K562 (cell line): ENCODE data around the gene SLC35G6.

Experiments used
- CTCF ChIP-seq, 3 experiments: IDR thresholded peaks in 2 of 3; conservative IDR thresholded peaks in 1 of 3; 2 replicates each; pipeline ENCODE4 v1.5.1; 2011 to 2012; ENCODE audit warnings: low read length in 3 of 3, mild to moderate bottlenecking in 3 of 3, control low read depth in 2 of 3, improper control_type of control experiment in 1 of 3, inconsistent platforms in 1 of 3, low read depth in 1 of 3, mixed read lengths in 1 of 3, moderate library complexity in 1 of 3; ENCODE audit not compliant: insufficient read depth in 2 of 3
- JUN ChIP-seq, 2 experiments: sonication (generic) in 1 of 2; formaldehyde crosslinking in 1 of 2; IDR thresholded peaks; 2 replicates each; pipeline versions ENCODE4 v1.6.1 to v1.8.0; 2012 to 2022; ENCODE audit warnings: borderline replicate concordance in 2 of 2, mild to moderate bottlenecking in 2 of 2, improper control_type of control experiment in 1 of 2, low read depth in 1 of 2, low read length in 1 of 2, missing genetic modification reagents in 1 of 2
- POLR2G ChIP-seq: fragments of 200-400 bp; formaldehyde crosslinking; IDR thresholded peaks from 2 replicates; pipeline ENCODE4 v1.6.1; 2017; ENCODE audit warnings: low read depth, mild to moderate bottlenecking, antibody characterized with exemption, low read length, moderate library complexity
- POU5F1 ChIP-seq: fragments of 150-350 bp; IDR thresholded peaks from 2 replicates; pipeline ENCODE4 v1.6.1; 2014; ENCODE audit warnings: borderline replicate concordance, low read length, low read depth, mild to moderate bottlenecking; ENCODE audit not compliant: partially characterized antibody
- RFX1 ChIP-seq: fragments of 450-650 bp; IDR thresholded peaks from 2 replicates; pipeline ENCODE4 v1.6.1; 2016; ENCODE audit warnings: mild to moderate bottlenecking, moderate library complexity
- SRF ChIP-seq, 2 experiments: fragments of 250-450, 450-650 bp in 1 of 2; sonication (Bioruptor Pico) in 1 of 2; sonication (generic) in 1 of 2; formaldehyde crosslinking; IDR thresholded peaks; 2 replicates each; pipeline versions ENCODE4 v1.5.0 to v1.5.1; 2020 to 2022; ENCODE audit warnings: mild to moderate bottlenecking in 1 of 2, missing genetic modification reagents in 1 of 2
- ZNF12 ChIP-seq: sonication (generic); formaldehyde crosslinking; IDR thresholded peaks from 2 replicates; pipeline ENCODE4 v1.4.0; 2020; ENCODE audit warnings: mild to moderate bottlenecking, missing genetic modification reagents
- ZNF274 ChIP-seq: IDR thresholded peaks from 2 replicates; pipeline ENCODE4 v1.6.1; 2011; ENCODE audit warnings: low read depth, mild to moderate bottlenecking, low read length, moderate library complexity, borderline replicate concordance

- TF ChIP-seq ZNF274 (no peak), RFX1 (no peak), ZNF12 (CRISPR knock-in tag) (no peak), POLR2G (no peak), SRF (CRISPR knock-in tag; IDR thresholded peaks at IDR 0.05) (no peak), CTCF (IDR thresholded peaks at IDR 0.05 in 2 of 3, conservative IDR thresholded peaks at IDR 0.05 in 1 of 3; ENCODE audit: insufficient read depth in 2 of 3, low read depth in 1 of 3, low read length in 3 of 3) (0 out of 6 replicates have a peak, but pooled peaks of 1 of the 3 experiments have one; percentile 8), JUN (IDR thresholded peaks at IDR 0.05; ENCODE audit: borderline replicate concordance, low read depth, low read length) (no peak), JUN (CRISPR knock-in tag; IDR thresholded peaks at IDR 0.05; ENCODE audit: borderline replicate concordance) (no peak), POU5F1 (no peak)
Measured at GRCh38 chr17:7440834-7441195, 40.4 kb upstream of the SLC35G6 start.
